Thoracic aorta (tissue), 2 donors: ENCODE data around the gene ATXN10. TPM values are rescaled to one million over a fixed set of nuclear protein-coding genes. Genes with fewer than 3 reads are reported as not detected.

Experiments used
- ATAC-seq: fragments of 150-250 bp; one replicate; pipeline ENCODE4 v1.8.0; 2017; ENCODE audit warnings: low read depth; ENCODE audit not compliant: insufficient number of reproducible peaks, low FRiP score
- DNase-seq: peaks from one replicate; pipeline ENCODE4 v3.0.0-alpha.2; 2020; ENCODE audit warnings: low spot score
- H3K27ac ChIP-seq, 2 donors: fragments of 200-600 bp; sonication (generic); 1 replicate in 1 of 2; 2 replicates in 1 of 2; pipeline ENCODE4 v1.5.1; 2016; ENCODE audit warnings: mild to moderate bottlenecking in 2 of 2, moderate library complexity in 2 of 2
- H3K27me3 ChIP-seq: fragments of 200-600 bp; sonication (generic); replicated peaks from 2 replicates; pipeline ENCODE4 v1.6.0; 2016; ENCODE audit warnings: mild to moderate bottlenecking; ENCODE audit not compliant: insufficient read depth
- H3K36me3 ChIP-seq: fragments of 200-600 bp; sonication (generic); one replicate; pipeline ENCODE4 v1.5.1; 2016
- H3K4me1 ChIP-seq, 2 donors: fragments of 200-600 bp; sonication (generic); 1 replicate in 1 of 2; 2 replicates in 1 of 2; pipeline versions ENCODE4 v1.5.1 to v1.6.0; 2016; ENCODE audit warnings: low read depth in 2 of 2, mild to moderate bottlenecking in 1 of 2; ENCODE audit not compliant: control insufficient read depth in 1 of 2
- H3K4me3 ChIP-seq: fragments of 200-600 bp; sonication (generic); 2 replicates; pipeline ENCODE4 v1.5.1; 2016; ENCODE audit warnings: mild to moderate bottlenecking
- H3K9me3 ChIP-seq: fragments of 200-600 bp; sonication (generic); 2 replicates; pipeline ENCODE4 v1.5.1; 2016
- CTCF ChIP-seq: fragments of 200-600 bp; sonication (generic); IDR thresholded peaks from one replicate; pipeline ENCODE4 v1.5.1; 2019; ENCODE audit warnings: antibody characterized with exemption
- total RNA-seq, 2 donors: library from RNA; depleted of rRNA; stranded (reverse); fragments of >200 nt; gene quantifications; one replicate each; pipeline versions ENCODE4 v1.1.0 to v1.2.3, GENCODE V29; 2016

Gene ATXN10
- total RNA-seq, 2 donors from 2014 or later: 52.9 to 164 TPM

GRCh38 chr22:45860201-45860600 lies 188.6 kb downstream of the ATXN10 start:
- Histone ChIP-seq H3K4me3 (no peak overlapping the region), H3K4me1 (peaks cover 0 to 9% of the 10 kb centered on the region in 2 donors), H3K36me3 (peaks cover 6% of the 10 kb centered on the region), H3K9me3 (no peaks in the 10 kb centered on the region), H3K27me3 (no peaks in the 10 kb centered on the region), H3K27ac (no peak overlapping the region)
- ATAC-seq (no peak), DNase-seq (no peak)
- TF ChIP-seq CTCF: no peak

DNA sequence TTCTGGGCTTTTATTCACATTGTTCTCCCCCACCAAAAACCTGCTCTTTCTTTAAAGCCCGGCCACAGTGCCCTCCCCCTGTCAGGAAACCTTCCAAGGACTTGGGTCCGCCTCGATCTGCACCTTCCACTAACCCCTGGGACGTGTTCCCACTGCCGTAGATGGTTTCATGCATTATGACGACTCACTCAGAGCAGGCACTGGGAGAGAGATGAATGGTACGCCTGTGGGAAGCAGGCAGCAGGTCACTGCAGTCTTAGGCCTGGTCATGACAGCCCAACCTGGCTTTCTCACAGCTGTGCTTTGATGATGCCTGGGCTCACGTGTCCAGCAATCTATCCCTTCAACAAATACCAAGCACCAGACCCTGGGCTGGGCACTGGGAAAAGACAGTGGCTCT lies 189.6 kb downstream of the ATXN10 start:
- DNase-seq: no peak

DNA sequence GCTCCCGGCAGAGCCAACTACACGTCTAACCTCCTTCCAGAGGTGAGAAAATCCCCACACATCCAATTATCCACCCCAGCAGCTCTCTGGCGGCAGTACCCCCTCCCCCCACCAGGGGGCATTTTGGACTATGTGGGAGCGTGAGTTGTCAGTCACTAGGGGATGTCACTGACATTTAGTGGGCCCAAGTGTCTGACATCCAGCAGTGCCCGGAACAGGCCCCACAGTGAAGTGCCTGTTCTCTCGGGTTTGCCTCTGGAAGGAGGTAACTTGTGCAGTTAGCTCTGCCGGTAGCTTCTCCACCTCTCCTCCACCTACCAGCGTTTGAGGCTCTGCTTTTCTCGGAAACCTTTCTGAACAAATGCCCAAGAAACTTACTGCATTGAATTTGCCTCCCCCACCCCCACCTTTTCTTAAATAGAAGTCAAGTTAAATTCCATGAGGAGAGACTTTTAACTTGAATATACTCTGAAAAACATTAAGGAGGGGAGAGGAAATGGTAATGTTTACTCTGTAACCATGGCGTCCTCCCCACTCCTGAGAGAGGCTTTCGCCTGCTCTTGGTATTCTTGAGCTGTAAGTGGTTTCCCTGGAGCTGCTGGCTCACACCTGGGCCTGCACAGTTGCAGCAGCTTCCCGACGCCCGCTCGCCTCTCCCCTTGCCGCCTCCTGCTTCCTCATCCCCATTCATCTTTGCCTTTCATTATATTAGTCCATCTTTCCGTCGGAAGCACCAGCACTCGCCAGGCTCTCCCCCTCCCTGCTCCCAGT lies 192.5 kb downstream of the ATXN10 start:
- ATAC-seq (peak; percentile 29), DNase-seq (no peak)
- peaks cover 7 to 24% of the 10 kb centered on the region in 2 donors for H3K4me1 ChIP-seq
- no peak overlapping the region for H3K4me3 ChIP-seq
- no peaks in the 10 kb centered on the region for H3K9me3 ChIP-seq
- TF ChIP-seq CTCF: peak; percentile 93
- no peaks in the 10 kb centered on the region for H3K27me3 ChIP-seq
- no peak overlapping the region for H3K27ac ChIP-seq
- peaks cover 3% of the 10 kb centered on the region for H3K36me3 ChIP-seq

More for the DNA sequence above, 189.6 kb downstream of the ATXN10 start:
- TF ChIP-seq CTCF: no peak
- H3K27ac ChIP-seq: no peak overlapping the region
- H3K27me3 ChIP-seq: no peaks in the 10 kb centered on the region
- H3K4me3 ChIP-seq: no peak overlapping the region
- ATAC-seq: no peak
- peaks cover 0 to 9% of the 10 kb centered on the region in 2 donors for H3K4me1 ChIP-seq
- H3K9me3 ChIP-seq: no peaks in the 10 kb centered on the region
- peaks cover 6% of the 10 kb centered on the region for H3K36me3 ChIP-seq

GRCh38 chr22:45864959-45865476 lies 193.4 kb downstream of the ATXN10 start:
- Histone ChIP-seq H3K4me3 (no peak overlapping the region), H3K36me3 (no peaks in the 10 kb centered on the region), H3K27me3 (no peaks in the 10 kb centered on the region), H3K4me1 (peaks cover 7 to 24% of the 10 kb centered on the region in 2 donors), H3K9me3 (no peaks in the 10 kb centered on the region), H3K27ac (no peak overlapping the region)
- TF ChIP-seq CTCF: no peak
- no peak for ATAC-seq
- DNase-seq: no peak

GRCh38 chr22:45865561-45866125 lies 194.0 kb downstream of the ATXN10 start:
- Histone ChIP-seq H3K27me3 (no peaks in the 10 kb centered on the region), H3K4me1 (peaks cover 7 to 24% of the 10 kb centered on the region in 2 donors), H3K9me3 (no peaks in the 10 kb centered on the region), H3K27ac (no peak overlapping the region), H3K4me3 (no peak overlapping the region), H3K36me3 (no peaks in the 10 kb centered on the region)
- DNase-seq (no peak), ATAC-seq (no peak)
- TF ChIP-seq CTCF: no peak
